HG03439 (cell line): Measurements from ENCODE around the gene SPAG17.

Source experiments
- ATAC-seq: cut with Tn5 transposase; IDR thresholded peaks from one replicate; pipeline ENCODE4 v1.9.1; 2021; ENCODE audit warnings: mild to moderate bottlenecking, moderate library complexity; ENCODE audit not compliant: unreplicated experiment

Gene SPAG17

DNA sequence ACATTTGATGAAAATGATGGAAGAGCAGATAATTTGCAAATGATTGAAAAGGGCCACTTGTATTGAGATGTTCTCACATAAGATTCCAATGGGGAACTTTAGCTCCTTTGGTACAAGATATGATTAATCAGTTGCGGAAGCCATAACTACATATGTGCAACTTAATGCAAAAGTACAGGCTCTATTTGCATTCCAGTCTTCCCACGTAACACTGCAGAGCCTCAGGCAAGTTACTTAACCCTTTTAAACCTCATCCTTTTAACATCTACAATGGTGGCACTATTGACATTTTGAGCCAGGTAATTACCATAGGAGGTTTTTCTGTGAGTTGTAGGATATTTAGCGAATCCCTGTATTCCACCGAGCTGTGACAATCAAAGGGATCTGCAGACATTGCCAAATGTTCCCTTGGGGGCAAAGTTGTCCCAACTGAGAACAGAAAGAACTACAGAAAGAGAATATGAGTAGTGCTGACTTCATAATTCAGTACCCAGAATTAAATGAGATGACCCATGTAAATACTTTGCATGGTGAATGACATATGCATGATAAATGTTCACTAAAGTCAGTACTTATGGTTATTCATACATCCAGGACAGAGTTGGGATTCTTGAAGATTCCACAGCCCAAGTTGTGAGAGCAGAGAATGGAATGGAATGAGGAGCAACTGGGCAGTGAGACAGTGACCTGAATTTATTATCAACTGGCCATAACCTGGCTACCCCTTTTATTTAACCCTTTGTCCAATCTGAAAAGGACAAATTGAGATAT, 62.6 kb downstream of the SPAG17 start:
- no peak for ATAC-seq

DNA sequence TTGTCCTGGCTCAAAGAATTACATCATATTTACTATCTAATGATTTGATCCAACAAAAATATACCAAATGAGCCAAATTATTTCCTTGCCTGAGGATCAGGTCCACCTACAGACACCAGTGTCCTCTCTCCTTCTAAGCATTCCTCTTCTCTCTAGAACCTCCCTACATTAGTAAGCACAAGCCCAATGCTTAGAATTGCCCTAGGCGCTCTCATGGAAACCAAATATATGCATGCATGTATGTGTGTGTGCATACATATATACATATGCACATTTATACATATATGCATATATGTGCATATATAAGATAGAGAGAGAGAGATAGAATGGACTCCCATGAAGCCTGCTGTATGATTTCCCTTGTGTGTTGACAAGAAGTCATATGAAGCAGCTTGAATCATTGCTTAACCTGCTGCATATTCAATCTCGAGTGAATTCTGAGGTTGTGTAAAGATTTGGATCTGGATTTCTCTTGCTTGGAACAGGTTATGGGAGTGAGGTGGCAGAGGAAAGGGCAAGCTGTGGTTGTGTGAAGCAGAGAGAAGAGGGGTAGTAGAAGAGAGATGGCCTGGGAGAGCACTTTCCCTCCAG, 66.1 kb downstream of the SPAG17 start:
- ATAC-seq: no peak

DNA sequence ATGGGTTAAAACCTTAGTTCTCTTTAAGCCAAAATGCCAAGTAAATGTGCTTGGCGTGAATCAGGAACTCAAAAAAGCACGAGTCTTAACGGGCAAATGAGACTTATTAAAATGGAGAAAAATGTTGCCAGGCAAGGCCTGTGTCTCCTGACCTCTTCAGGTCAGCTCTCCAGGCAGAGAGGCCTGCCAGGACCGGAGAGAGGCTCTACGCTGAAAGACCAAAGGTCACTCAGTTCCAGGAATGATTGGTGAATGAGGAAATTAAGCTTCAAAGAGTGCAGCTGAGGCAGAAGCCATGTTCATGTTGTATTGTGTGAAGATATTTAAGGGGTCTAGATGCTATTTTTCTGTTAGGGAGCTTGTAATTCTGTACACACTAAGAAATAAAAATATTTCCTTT, 66.6 kb downstream of the SPAG17 start:
- ATAC-seq: no peak

DNA sequence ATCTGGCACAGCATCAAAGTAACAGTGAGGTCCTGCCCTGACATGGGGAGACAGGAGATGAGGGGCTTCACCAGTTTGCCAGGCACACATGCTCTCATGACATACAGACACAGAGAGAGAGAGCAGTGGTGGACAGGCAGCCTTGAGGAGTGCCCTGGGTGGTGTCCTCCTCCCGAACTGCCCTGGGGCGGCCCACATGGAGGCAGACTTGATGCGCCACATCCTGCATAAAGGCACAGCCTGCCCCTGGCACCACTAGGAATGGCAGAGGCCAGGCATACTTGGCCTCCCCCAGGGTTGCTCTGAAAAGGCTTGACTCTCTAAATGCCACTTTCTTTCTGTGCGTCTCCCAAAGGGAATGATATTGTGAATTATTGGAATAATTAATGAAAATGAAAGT, 67.5 kb downstream of the SPAG17 start:
- ATAC-seq: no peak

DNA sequence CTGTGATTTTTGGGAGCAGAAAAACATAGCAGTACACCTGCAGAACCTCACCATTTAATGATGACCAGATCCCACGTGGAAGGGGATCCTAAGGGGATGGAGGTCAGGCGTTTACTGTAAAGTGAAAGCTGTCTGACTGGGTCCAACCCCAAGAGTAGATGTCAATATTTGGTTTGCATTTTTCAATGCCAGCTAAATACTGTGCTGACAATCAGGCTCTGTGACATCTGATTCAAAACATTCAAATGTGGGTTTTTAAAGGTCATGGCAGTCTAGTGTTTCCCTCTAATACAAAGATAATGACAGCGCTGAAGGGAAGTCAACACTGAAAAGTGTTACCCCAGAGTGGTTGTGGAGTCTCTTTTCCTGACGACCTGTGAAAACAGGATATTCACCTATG, 68.1 kb downstream of the SPAG17 start:
- ATAC-seq: no peak

DNA sequence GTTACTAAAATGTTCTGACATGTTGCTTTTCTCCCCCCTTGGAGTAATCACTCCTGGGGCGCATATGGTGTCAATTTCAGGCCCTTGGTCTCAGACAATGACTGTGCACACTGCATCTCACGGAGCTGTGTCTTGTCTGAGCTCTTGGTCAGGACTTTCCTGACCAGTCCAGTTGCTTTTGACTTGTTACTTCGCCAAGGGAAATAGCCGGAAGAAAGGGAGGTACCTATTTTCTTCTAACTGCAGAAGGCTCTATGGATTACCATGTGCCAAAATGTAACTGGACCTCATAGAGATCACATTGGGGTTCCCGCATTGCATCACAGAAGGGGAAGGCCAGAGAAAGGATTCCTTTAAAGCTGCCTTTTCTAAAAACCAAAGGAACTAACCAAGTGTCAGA, 68.6 kb downstream of the SPAG17 start:
- no peak for ATAC-seq

DNA sequence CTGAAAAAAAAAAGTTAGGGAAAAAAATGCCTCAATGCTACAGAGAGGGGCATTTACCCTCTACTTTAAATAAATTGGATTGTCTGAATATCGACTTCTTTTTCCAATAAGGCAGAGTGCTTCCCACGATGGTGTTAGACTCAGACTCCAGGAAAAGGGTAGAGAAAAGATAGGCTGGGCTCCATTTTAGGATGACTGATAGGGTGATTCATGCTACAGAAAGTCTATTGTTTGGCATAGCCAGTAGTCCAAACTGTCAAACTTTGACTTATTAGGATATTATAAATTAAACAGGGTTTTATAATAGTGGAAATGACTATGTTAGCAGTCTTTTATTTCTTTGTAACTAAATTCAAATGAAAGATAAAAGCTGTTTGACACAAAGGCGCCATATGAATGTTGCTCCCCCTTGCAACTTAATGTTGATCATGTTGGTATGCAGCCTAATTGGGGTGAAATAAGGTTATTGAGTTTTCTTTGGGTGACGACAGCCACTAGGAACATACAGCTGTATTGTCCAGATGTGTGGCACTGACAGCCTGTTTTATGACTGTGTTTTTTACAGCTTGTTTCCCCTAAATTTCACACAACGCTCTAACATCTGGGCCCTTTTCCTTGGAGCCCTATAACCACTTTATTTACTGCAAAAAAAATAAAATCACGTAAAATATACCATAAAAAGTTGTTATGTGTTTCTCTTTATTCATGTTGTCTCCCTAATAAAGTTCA, 69.3 kb downstream of the SPAG17 start:
- ATAC-seq: no peak

DNA sequence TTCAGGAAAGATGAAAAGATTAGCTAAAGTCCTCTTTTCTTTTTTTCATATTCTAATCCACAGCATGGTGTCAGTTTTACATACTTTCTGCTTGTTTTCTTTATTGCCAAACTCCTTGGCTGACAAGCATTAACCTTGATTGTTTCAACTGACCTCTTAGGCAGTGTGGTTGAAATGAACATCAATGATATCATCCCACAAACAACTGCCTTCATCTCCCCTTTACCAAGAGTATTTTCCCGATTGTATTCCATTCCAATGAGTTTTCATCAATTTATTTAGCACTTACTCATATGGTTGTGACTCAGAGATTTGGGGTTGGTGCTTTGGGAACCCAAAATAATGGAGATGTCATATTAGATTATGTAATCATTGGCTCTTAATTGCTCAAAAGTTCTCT, 71.8 kb downstream of the SPAG17 start:
- ATAC-seq: no peak

DNA sequence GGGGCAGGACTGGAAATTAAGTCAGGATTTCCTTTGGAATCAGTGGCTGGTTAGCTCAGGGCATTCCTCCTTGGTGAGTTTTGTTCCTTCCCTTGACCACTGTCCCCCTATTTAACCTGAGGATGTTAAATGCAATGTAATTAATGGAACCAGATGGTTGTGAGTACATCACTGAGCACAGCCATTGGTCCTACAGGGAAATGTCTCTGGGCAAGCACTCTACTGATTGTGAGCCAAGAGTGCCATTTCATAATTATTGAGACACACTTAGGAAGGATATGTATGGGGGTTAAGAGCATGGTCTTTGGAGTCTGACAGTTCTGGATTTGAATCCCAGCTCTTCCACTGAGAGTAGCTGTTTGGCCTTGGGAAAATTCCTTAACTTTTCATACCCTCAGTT, 74.4 kb downstream of the SPAG17 start:
- no peak for ATAC-seq

DNA sequence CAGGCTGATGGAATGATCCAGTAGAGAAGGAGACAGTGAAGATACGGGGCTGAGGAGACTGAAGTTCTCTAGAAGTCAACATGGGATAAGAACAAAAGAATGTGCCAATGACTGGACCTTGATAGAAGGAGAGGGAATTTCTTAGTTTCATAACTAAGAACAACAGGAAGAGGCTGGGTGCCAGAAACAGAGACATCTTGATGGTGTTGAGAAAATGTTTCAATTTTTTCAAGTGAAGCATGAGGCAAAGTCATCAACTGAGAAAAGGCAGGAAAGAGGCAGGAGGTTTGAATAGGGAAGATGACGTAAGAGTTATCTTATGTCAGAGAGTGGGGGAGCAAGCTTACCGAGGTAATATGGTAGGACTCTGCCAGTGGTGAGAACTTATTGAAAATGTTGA, 80.1 kb downstream of the SPAG17 start:
- no peak for ATAC-seq

DNA sequence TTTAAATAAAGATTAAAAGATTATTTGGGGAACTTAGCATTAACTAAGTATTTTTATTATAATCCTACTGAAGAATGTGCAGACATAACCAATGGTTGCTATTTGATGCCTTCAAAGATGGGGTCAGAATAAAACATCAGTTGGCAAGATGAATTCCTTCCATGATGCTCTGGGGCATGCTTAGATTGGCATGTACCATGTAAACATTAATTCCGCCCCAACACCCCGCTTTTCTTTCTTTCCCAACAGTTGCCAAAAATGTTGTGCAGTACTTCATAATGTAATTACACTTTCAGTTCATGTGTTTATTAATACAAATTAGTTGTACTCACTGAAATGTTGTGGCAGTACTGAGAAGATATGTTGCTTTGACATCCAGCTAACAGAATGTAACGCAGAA, 82.6 kb downstream of the SPAG17 start:
- no peak for ATAC-seq

DNA sequence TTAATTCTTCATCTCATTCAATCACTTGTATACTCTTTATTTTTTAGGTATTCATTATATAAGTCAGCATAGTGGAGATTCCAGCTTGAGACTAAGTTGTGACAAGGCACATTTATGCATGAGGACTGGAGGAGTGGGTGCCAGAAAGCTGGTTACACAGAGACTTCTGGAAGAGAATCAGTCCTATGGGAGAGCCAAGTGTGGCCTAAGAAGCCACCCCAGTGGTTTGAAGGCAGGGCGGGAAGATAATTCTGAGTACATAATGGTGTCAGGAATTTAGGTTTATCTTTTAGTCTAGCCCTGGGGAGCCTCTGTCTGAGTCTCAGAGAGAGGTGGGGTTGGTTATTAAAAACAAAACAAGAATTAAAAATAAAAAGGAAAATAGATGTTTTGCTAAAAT, 83.0 kb downstream of the SPAG17 start:
- ATAC-seq: no peak

DNA sequence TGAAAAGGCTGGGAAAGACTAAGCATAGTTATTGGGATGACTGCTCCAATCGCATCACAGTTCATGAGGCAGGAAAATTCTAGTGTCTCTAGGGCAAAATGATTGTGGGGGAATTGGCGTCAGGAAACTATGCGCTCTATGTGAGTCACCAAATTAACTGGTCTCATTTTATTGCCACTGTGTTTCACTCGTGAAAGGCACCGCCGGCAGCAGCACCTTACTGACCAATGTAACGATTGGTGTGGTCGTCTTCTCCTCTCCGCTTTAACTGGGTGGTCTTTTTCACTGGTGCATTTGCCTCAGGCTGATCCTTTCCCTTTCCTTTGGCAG, 83.5 kb downstream of the SPAG17 start:
- no peak for ATAC-seq

DNA sequence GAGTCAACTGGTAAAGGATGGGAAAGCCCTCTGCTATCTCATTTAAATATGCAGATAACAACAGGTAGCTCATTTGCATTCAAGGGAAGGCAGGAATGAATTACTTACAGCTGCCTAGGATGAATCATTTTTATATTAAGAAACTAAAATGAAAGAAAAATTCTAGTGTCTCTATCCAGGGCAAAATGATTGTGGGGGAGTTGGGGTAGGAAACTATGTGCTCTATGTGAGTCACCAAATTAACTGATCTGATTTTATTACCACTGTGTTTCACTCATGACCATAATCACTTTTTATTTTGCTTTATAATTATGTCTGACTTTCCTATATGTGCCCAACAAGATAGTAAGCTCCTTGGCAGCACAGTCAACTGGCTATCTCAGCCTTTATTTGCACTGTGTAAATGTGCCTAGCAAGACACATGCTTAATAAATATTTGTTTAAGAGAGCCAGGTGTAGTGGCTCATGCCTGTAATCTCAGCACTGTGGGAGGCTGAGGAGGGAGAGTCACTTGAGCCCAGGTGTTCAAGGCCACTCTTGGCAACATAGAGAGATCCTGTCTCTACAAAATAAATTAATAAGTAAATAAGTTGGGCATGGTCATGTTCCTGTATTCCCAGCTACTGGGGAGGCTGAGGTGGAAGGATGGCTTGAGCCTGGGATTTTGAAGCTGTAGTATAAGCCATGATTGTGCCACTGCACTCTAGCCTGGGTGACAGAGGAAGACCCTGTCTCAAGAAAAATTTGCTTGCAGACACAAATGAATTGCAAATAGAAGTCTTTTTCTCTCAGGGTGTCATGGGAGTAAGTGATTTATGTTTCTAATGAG, 84.1 kb downstream of the SPAG17 start:
- ATAC-seq: no peak

DNA sequence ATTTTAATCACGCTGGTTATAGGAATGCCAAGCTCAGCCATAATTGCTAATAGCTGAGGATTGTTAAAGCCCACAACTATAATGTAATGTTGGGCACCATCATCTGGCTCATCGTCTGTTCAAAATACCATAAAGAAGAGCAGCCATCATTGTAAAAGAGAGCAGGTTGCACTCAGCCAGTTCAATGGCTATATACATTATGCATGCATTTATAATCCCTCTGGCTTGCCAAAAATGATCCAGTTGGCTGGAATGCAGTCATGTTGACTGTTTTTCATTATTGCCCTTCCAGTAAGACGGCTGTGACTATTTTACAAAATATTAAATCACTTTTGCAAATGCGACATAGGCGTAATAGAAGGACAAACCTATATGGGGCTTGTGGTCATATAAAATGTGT, 85.3 kb downstream of the SPAG17 start:
- no peak for ATAC-seq

DNA sequence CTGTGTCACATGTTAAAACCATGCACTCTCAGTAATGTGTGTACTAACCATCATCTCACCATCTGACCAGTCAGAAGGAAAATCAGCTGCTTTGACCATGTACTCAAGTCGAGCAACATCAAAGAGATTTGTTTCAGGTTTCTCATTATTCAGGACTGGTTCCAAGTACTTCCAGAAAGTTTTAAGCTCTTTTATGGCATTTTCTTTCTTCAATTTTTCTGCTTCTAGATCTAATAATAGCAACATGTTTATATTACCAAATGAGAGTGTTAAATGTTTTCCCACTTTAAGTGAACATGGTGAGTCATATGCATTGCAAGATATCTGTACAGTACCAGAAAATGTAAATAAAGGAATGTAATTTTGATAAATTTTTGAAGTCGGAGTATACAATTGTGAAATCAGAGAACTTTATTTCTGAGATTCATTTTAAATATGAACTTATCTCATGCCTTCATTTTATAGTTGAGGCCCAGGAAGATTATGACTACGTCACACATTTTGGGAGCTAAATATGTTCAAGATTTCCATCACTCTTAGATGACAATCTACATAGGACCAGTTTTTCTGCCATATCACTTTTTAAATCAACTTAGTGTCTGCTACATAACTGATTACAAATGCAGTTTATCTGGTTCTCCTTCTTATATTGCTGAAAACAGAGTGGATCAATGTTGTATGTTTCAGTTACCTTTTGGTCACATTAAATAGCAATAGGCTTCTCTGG, 87.2 kb downstream of the SPAG17 start:
- ATAC-seq: no peak

DNA sequence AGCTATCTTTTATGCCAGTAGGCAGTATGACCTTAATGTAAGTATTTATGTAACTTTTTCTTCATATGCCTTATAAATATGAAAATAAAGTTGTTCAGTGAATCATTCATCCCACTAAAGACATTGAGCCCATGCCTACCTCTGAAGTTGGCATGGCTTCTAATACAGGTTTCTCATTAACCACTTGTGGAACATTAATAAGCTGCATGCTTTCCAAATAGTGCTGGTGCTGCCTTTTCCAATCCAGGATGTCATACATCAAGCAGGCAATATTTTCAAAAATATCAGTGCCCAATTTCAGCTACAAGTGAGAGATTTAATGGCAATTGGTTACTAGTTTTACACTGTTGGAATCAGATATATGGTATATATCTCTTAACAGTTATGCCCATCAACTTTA, 92.0 kb downstream of the SPAG17 start:
- no peak for ATAC-seq

DNA sequence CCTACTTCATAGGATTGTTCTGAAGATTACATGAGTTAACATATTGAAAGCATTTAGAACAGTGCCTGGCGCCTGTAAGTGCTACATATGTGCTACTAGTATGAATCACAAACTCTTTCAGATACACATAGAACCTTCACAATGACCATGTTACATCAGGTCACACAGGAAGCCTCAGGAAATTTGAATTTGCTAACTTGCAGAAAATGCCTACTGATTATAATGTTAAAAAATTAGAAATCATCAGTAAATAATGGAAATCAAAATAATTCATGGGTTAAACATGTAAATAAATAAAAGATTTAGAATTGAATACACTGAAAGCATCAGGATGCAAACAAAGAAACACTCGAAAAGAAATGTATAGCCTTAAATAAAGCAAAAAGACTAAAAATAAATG, 94.9 kb downstream of the SPAG17 start:
- ATAC-seq: no peak

DNA sequence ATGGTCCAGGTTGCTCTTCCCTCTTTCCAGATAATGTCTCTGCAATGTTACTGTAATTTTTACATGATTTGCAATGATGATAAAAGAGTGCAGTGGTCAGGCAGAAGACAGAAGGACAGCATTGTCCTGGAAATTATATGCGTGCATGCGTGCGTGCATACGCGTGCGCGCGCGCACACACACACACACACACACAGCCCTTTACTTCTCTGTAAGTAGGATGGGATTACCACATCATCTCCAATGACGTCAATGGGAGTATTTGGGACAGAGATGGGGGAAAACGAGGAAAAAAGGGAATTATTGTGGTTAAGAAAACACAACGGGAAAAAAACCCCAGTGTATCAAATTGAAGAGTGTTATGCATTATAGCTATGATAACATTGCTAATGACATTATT, 99.7 kb downstream of the SPAG17 start:
- no peak for ATAC-seq

DNA sequence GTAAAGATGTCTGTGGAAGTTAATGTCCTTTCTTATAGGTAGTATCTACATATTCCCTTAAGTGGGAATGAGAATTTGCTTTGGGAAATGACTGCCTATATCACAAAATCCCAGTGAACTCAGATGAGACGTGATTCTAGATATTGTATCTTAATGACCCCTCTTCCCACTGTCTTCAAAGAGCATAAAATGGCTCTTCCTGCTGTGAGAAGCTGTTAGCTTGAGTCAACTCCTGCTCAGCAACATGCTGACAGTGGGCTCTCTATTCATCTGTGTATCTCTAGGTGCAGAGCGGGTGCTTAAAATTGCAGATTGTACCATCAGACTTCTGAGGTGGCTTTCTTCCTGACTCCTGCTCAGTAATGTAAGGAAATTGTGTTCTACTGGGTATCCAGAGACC, 100.6 kb downstream of the SPAG17 start:
- ATAC-seq: no peak

DNA sequence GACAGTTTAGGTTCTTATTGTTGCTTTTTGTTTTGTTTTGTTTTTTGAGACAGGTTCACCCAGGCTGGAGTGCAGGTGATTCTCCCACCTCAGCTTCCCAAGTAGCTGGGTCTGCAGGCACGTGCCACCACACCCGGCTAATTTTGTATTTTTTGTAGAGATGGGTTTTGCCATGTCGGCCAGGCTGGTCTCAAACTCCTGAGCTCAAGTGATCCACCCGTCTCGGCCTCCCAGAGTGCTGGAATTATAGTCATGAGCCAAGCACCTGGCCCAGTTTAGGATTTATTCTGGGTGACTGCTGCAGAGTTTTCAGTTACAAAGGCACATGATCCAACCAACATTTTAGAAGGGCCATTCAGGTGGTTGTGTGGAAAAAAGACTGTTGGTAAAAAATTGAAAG, 102.0 kb downstream of the SPAG17 start:
- ATAC-seq: no peak
